ENCODE measurements around the gene RTN4RL1.
"Not testable (repeated sequence)": the region's sequence is repeated elsewhere in the genome, so short reads cannot be mapped to it uniquely, and the experiment has no call there.

The RTN4RL1 gene

GRCh38 chr17:2003525-2003924 lies 21.6 kb downstream of the RTN4RL1 start:
- DNase-seq (ENCODE audit: low spot score) = no peak

GRCh38 chr17:2002767-2003329 lies 22.3 kb downstream of the RTN4RL1 start:
- DNase-seq (ENCODE audit: low spot score) = no peak

- no peak for DNase-seq (ENCODE audit: low spot score)
These were observed 25.4 kb downstream of the RTN4RL1 start for GRCh38 chr17:1999557-2000251.

GRCh38 chr17:1997927-1998742 lies 27.0 kb downstream of the RTN4RL1 start:
- DNase-seq (ENCODE audit: low spot score) = no peak

DNA sequence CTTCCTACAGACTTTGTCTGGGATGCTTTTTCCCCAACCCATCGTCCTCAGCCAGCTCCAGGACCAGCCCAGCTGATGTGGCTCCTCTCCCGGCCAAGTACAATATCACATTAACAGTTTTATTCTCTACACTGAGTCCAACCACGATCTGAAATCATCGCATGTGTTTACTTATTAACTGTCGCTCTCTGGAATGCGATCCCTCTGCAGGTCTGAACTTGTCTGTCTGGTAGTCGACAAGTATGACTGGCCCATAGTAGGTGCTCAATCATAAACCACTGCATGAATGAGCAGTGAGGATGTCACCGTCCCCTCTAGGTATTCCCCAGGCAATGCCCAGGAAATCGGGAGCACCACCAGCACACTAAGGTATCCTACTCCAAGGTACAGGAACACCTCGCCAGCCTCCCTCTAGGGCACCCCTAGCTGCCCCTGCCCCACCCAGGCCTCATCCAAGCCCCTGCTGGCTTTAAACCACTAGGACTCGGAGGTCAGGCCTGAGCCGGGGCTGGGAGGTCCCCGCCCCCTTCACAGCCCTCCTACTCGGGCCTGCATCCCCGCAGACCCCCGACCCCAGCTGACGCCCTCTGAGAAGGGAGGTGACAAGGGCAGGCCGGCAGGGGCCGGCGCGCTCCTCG lies 27.7 kb downstream of the RTN4RL1 start:
- no peak for DNase-seq (ENCODE audit: low spot score)

- no peak for DNase-seq (ENCODE audit: low spot score)
These were observed 28.3 kb downstream of the RTN4RL1 start for GRCh38 chr17:1996800-1997288.

DNA sequence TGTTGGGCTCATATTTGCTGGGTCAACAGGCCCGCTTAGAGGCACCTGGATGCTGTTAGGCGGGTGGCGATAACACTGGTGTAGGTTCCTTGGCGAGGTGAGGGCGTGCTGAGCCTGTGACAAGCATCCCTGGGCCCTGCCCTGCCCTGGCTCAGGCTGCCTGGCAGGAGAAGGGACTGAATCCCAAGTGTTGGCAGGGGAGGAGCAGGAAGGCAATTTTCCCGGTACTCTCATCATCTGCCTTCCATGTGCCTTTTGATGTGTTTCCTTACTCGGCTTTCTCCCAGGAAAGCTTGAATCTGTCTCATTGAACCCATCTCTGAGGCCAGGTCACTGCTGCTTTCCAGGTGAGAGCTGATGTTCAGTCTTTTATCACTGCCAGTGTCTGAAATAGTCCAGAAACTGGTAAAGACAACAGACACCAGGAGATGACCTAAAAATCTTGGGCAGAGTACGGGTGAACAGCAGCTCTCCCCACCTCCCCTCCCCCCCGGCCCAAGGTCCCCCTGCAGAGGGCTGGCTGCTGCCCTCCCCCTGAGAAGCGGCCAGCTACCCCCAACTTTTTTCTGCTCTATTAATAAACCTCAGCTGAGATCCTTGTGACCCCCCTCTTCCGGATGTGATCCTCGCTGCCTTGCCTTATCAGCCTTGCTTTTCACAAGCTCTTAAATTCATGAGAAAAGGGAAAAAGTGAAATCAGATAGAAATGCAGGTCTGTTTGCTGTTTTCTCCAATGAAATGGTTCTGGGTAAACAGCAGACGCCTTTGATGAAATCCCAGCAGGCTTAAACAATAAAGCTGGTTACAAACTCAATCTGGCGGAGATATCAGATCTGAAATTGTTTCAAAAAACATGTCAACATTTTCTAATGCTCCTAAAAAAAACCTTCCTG lies 29.0 kb downstream of the RTN4RL1 start:
- DNase-seq (ENCODE audit: low spot score) = no peak

DNA sequence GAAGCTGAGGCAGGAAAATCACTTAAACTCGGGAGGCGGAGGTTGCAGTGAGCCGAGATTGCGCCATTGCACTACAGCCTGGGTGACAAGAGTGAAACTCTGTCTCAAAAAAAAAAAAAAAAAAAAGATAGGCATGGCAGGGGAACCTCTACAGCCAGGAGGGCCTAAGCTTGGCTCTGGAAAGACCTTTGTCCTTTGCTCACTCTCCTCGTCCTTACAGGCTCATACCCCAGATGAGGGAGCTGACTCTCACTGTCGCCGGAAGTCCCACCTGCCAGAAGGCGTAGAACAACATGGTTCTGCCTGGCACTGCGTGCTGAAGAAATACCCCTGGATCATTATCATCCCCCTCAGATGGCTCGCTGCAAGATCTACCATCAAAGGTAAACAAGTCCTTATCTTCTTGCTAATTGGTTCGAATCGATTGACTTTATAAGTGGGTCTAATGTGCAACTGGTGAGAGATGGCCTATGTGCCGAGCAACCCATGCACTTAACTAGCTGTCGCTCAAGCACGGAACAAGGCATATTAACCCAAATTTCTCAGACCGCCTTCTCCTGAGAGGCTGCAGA lies 29.7 kb downstream of the RTN4RL1 start:
- no peak for DNase-seq (ENCODE audit: low spot score)

DNA sequence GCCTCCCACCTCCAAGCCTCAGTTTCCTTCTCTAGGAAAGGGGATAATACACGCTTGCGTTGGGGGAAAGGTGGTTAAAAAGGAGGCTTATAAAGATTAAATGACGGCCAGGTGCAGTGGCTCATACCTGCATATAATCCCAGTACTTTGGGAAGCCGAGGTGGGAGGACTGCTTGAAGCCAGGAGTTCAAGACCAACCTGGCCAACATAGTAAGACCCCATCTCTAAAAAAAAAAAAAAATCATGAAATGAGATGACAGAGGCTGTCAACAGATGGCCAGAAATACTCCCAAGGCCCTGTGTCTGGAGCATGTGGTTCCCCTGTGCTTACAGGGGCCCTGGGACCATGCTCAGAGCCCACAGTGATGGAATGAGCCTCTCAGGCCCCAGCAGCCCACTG lies 30.4 kb downstream of the RTN4RL1 start:
- DNase-seq (ENCODE audit: low spot score) = no peak

DNA sequence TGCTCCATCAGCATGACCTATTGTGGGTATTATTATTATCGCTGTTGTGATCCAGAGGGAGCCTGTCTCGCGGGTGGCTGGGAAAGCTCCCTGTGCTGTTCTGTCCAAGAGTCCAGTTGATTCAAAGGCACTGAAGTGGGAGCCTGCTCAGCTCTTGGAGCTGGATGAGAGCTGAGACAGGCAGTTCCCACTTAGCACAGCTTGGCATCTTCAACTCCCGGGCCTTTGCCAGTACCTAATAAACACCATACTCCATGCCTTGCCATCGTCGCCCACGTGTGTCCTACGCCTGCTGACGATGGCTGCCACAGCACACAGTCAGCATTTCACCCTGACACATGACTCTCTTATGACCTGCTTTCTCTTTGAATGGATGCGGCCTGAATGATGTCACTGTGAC lies 32.6 kb downstream of the RTN4RL1 start:
- no peak for DNase-seq (ENCODE audit: low spot score)

GRCh38 chr17:1989135-1989534 lies 36.0 kb downstream of the RTN4RL1 start:
- no peak for DNase-seq (ENCODE audit: low spot score)

DNA sequence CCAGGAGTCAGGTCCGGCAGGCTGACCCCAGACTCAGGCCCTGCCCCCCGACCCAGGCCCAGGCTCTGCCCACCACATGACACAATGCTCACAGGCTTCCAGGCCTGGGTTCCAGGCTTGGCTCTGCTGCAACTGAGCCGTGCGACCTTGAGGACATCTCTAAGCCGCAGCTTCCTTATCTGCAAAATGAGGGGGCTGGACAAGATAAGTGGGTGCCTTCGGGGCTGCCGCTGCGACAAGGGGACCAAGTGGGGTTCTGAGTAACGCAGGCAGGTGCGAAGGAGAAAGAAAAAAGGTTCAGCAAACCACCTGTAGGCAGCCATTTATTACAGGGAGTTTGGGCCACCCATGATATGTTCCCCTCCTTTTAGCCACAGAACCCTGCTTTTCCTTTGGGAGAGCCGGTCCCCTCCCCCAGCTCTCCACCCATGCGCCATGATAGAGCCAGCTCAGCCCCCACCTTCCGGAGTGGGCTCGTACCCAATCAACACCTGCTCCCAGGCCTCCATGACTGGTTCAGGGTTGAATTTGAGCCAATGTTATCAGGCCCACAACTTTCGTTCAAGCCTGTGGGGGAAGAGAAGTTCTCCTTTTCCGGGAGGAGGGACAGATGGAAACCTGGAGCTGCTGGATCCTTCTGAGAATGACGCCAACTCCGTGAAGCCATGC lies 38.2 kb downstream of the RTN4RL1 start:
- DNase-seq (ENCODE audit: low spot score) = no peak

- no peak for DNase-seq (ENCODE audit: low spot score)
These were observed 39.4 kb downstream of the RTN4RL1 start for GRCh38 chr17:1985686-1986085.

DNA sequence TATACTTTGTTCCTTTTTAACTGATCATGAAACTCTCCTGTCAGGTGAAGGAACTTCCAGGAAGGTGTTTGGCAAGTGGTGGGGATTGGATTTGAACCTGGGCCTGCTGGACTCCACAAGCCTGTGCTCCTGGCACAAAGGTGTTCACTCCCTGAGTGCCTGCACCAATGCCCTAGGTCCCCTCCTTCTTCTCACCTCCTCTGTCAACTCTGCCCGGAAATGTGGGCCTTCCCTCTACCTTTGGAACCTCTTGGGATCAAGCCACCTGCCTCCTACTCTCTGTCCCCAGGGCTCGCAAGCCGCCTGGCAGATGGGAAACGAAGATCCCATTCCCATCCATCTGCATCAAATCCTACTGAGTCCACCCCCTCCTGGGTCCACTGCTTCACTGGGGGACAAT lies 40.0 kb downstream of the RTN4RL1 start:
- DNase-seq (ENCODE audit: low spot score) = no peak

GRCh38 chr17:1982793-1983366 lies 42.3 kb downstream of the RTN4RL1 start:
- DNase-seq (ENCODE audit: low spot score) = not testable (repeated sequence)

DNA sequence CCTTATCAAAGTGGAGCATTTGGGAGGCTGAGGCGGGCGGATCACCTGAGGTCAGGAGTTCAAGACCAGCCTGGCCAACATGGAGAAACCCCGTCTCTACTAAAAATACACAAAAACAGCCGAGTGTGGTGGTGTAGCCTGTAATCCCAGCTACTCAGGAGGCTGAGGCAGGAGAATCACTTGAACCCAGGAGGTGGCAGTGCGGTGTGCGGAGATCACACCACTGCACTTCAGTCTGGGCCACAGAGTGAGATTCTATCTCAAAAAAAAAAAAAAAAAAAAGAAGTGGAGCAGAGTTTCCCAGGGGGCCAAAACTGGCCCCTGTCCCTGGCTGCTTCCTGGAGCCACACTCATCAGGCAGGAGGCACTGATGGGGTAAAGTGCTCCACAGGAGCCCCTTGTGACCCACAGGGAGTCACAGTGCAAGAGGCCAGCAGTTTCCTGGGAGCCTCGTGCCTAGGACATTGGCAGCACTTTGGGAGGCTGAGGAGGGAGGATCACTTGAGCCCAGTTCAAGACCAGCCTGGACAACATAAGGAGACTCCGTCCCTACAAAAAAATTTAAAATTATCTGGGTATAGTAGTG lies 44.4 kb downstream of the RTN4RL1 start:
- DNase-seq (ENCODE audit: low spot score) = no peak

DNA sequence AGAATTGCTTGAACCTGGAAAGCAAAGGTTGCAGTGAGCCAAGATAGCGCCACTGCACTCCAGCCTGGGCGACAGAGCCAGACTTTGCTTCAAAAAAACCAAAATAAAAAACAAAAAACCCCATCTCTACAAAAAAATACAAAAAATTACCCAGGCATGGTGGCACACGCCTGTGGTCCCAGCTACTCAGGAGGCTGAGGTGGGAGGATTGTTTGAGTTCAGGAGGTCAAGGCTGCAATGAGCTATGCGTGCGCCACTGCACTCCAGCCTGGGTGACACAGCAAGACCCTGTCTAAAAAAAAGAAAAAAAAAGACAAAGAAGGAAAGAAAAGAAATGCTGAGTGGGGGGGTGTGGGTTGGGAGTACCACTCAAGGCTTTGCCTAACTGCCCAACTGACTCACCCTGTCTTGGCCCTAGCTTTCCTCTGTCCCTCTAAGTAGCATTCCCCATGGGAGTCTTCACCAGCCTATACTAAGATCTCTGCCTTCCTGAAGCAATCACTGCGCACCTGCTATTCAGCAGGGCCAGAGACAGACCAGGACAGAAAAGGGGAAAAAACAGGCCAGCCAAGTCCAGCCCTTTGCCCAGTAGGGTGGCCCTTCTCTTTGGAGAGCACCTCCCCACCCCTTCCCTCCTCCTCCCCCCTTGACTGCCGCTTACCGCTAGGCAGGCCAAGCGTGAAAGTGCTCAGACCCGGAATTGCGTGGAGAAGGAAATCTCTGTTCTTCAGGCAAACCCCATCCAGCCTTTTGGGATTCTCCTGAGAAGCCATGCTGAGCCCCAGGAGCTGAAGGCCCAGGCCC lies 45.8 kb downstream of the RTN4RL1 start:
- DNase-seq (ENCODE audit: low spot score) = no peak

DNA sequence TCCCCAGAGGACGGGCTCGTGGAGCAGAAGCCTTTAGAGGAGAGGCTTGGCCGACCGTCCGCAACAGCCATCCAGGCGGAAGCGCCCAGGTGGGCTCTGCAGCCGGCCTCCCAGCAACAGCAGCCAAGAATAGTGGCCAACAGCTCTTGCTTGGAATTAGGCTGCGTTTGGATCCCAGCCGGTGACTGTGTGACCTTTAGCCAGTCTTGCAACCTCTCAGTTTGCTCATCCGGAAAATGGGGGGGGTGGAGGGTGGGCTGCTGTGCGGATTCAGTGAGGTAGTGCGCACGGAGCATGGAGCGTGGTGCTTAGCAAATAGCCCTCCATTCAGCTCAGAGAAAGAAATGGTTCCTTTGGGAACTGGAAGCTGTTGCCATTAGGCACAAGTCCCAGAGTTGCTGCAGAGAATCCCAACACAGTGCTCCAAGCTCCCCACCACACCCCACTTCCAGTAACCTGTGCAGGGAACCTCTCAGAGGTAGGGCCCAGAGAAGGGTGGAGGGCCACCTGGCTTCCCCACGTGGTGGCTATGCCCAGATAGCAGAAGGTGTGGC lies 46.7 kb downstream of the RTN4RL1 start:
- no peak for DNase-seq (ENCODE audit: low spot score)

Data from CD4-positive, alpha-beta T cell treated with Interleukin-6 at 100 ng/mL for 8 hours (primary cell).